ENCODE measurements around the gene SORL1-AS1.
A peak's percentile ranks its signal among the peaks of the same experiment; 100 is the strongest.
"Not testable (repeated sequence)": the region's sequence is repeated elsewhere in the genome, so short reads cannot be mapped to it uniquely, and the experiment has no call there.

Gene SORL1-AS1

GRCh38 chr11:121415856-121416255, 36.9 kb downstream of the SORL1-AS1 start:
- no peak overlapping the region for H3K27ac Mint-ChIP-seq
- no peaks in the 10 kb centered on the region for H3K9me3 Mint-ChIP-seq
- peaks cover 63% of the 10 kb centered on the region for H3K4me1 Mint-ChIP-seq (ENCODE audit: low read depth)
- no peaks in the 10 kb centered on the region for H3K27me3 Mint-ChIP-seq
- H3K4me3 Mint-ChIP-seq, result no peak overlapping the region
- no peaks in the 10 kb centered on the region for H3K36me3 Mint-ChIP-seq (ENCODE audit: low read depth)

- no peaks in the 10 kb centered on the region for H3K36me3 Mint-ChIP-seq (ENCODE audit: low read depth)
- H3K4me3 Mint-ChIP-seq, result no peak overlapping the region
- no peak overlapping the region for H3K27ac Mint-ChIP-seq
- peaks cover 61% of the 10 kb centered on the region for H3K4me1 Mint-ChIP-seq (ENCODE audit: low read depth)
- H3K27me3 Mint-ChIP-seq, result no peaks in the 10 kb centered on the region
- H3K9me3 Mint-ChIP-seq, result no peaks in the 10 kb centered on the region
Measured at GRCh38 chr11:121414141-121414913, 38.4 kb downstream of the SORL1-AS1 start.

GRCh38 chr11:121412711-121413415, 39.9 kb downstream of the SORL1-AS1 start:
- H3K27ac Mint-ChIP-seq, result no peak overlapping the region
- H3K27me3 Mint-ChIP-seq, result no peaks in the 10 kb centered on the region
- no peak overlapping the region for H3K4me3 Mint-ChIP-seq
- no peaks in the 10 kb centered on the region for H3K36me3 Mint-ChIP-seq (ENCODE audit: low read depth)
- H3K4me1 Mint-ChIP-seq (ENCODE audit: low read depth), result peaks cover 46% of the 10 kb centered on the region
- H3K9me3 Mint-ChIP-seq, result no peaks in the 10 kb centered on the region

- Mint-ChIP-seq H3K4me1 (ENCODE audit: low read depth) (peaks cover 39% of the 10 kb centered on the region), H3K27ac (no peak overlapping the region), H3K27me3 (no peaks in the 10 kb centered on the region), H3K4me3 (no peak overlapping the region), H3K9me3 (no peaks in the 10 kb centered on the region), H3K36me3 (ENCODE audit: low read depth) (no peaks in the 10 kb centered on the region)
Measured at GRCh38 chr11:121412000-121412587, 40.7 kb downstream of the SORL1-AS1 start.

- not testable (repeated sequence) for H3K27me3 Mint-ChIP-seq; H3K4me3 Mint-ChIP-seq; H3K9me3 Mint-ChIP-seq; H3K36me3 Mint-ChIP-seq (ENCODE audit: low read depth)
- H3K4me1 Mint-ChIP-seq (ENCODE audit: low read depth), result peaks cover 33% of the 10 kb centered on the region
- peak overlapping the region; percentile 52 for H3K27ac Mint-ChIP-seq
Measured at GRCh38 chr11:121411330-121411729, 41.4 kb downstream of the SORL1-AS1 start.

- not testable (repeated sequence) for H3K36me3 Mint-ChIP-seq (ENCODE audit: low read depth); H3K27ac Mint-ChIP-seq; H3K4me3 Mint-ChIP-seq; H3K27me3 Mint-ChIP-seq; H3K9me3 Mint-ChIP-seq
- peaks cover 25% of the 10 kb centered on the region for H3K4me1 Mint-ChIP-seq (ENCODE audit: low read depth)
Measured at GRCh38 chr11:121410041-121410440, 42.7 kb downstream of the SORL1-AS1 start.

- H3K9me3 Mint-ChIP-seq, result no peaks in the 10 kb centered on the region
Measured at GRCh38 chr11:121408830-121409229, 43.9 kb downstream of the SORL1-AS1 start.

GRCh38 chr11:121406291-121406690, 46.5 kb downstream of the SORL1-AS1 start:
- no peaks in the 10 kb centered on the region for H3K27me3 Mint-ChIP-seq
- H3K4me1 Mint-ChIP-seq (ENCODE audit: low read depth), result peaks cover 13% of the 10 kb centered on the region
- no peak overlapping the region for H3K4me3 Mint-ChIP-seq
- H3K9me3 Mint-ChIP-seq, result peaks cover 9% of the 10 kb centered on the region
- peaks cover 4% of the 10 kb centered on the region for H3K36me3 Mint-ChIP-seq (ENCODE audit: low read depth)
- H3K27ac Mint-ChIP-seq, result no peak overlapping the region

More at GRCh38 chr11:121408830-121409229, 43.9 kb downstream of the SORL1-AS1 start:
- no peak overlapping the region for H3K4me3 Mint-ChIP-seq
- no peak overlapping the region for H3K27ac Mint-ChIP-seq
- H3K27me3 Mint-ChIP-seq, result no peaks in the 10 kb centered on the region
- peaks cover 25% of the 10 kb centered on the region for H3K4me1 Mint-ChIP-seq (ENCODE audit: low read depth)
- H3K36me3 Mint-ChIP-seq (ENCODE audit: low read depth), result no peaks in the 10 kb centered on the region

GRCh38 chr11:121405646-121406045, 47.1 kb downstream of the SORL1-AS1 start:
- peaks cover 9% of the 10 kb centered on the region for H3K9me3 Mint-ChIP-seq
- no peak overlapping the region for H3K27ac Mint-ChIP-seq
- no peaks in the 10 kb centered on the region for H3K27me3 Mint-ChIP-seq
- H3K36me3 Mint-ChIP-seq (ENCODE audit: low read depth), result peaks cover 4% of the 10 kb centered on the region
- H3K4me3 Mint-ChIP-seq, result no peak overlapping the region
- peaks cover 7% of the 10 kb centered on the region for H3K4me1 Mint-ChIP-seq (ENCODE audit: low read depth)

GRCh38 chr11:121394785-121395184, 58.0 kb downstream of the SORL1-AS1 start:
- Mint-ChIP-seq H3K27ac (no peak overlapping the region), H3K4me3 (no peak overlapping the region), H3K4me1 (ENCODE audit: low read depth) (peaks cover 13% of the 10 kb centered on the region), H3K27me3 (no peaks in the 10 kb centered on the region), H3K36me3 (ENCODE audit: low read depth) (no peaks in the 10 kb centered on the region), H3K9me3 (peaks cover 4% of the 10 kb centered on the region)

- no peaks in the 10 kb centered on the region for H3K36me3 Mint-ChIP-seq (ENCODE audit: low read depth)
- H3K4me3 Mint-ChIP-seq, result no peak overlapping the region
- no peak overlapping the region for H3K27ac Mint-ChIP-seq
- no peaks in the 10 kb centered on the region for H3K9me3 Mint-ChIP-seq
- peaks cover 13% of the 10 kb centered on the region for H3K4me1 Mint-ChIP-seq (ENCODE audit: low read depth)
- H3K27me3 Mint-ChIP-seq, result no peaks in the 10 kb centered on the region
Measured at GRCh38 chr11:121393855-121394254, 58.9 kb downstream of the SORL1-AS1 start.

- H3K9me3 Mint-ChIP-seq, result no peaks in the 10 kb centered on the region
- H3K4me1 Mint-ChIP-seq (ENCODE audit: low read depth), result peaks cover 13% of the 10 kb centered on the region
- no peaks in the 10 kb centered on the region for H3K36me3 Mint-ChIP-seq (ENCODE audit: low read depth)
- H3K4me3 Mint-ChIP-seq, result no peak overlapping the region
- no peak overlapping the region for H3K27ac Mint-ChIP-seq
- no peaks in the 10 kb centered on the region for H3K27me3 Mint-ChIP-seq
Measured at GRCh38 chr11:121391914-121392313, 60.9 kb downstream of the SORL1-AS1 start.

GRCh38 chr11:121389651-121390050, 63.1 kb downstream of the SORL1-AS1 start:
- H3K36me3 Mint-ChIP-seq (ENCODE audit: low read depth), result no peaks in the 10 kb centered on the region

More at GRCh38 chr11:121389651-121390050, 63.1 kb downstream of the SORL1-AS1 start:
- no peak overlapping the region for H3K4me3 Mint-ChIP-seq
- H3K4me1 Mint-ChIP-seq (ENCODE audit: low read depth), result peaks cover 13% of the 10 kb centered on the region
- no peak overlapping the region for H3K27ac Mint-ChIP-seq
- no peaks in the 10 kb centered on the region for H3K9me3 Mint-ChIP-seq
- no peaks in the 10 kb centered on the region for H3K27me3 Mint-ChIP-seq
